Immature natural killer cell (primary cell): Measurements from ENCODE around the gene CYBB. TPM values are rescaled to one million over a fixed set of nuclear protein-coding genes. Genes with fewer than 3 reads are reported as not detected.
"Not testable (repeated sequence)": the region's sequence is repeated elsewhere in the genome, so short reads cannot be mapped to it uniquely, and the experiment has no call there.

Experiments
- DNase-seq, 3 donors: peaks; one replicate each; pipeline ENCODE4 v3.0.0; 2022; ENCODE audit warnings: mixed read lengths in 1 of 3
- H3K27ac Mint-ChIP-seq, 6 donors: one replicate each; pipeline ENCODE4 v1.8.0; 2020; ENCODE audit warnings: mixed read lengths in 6 of 6, mild to moderate bottlenecking in 5 of 6, inconsistent platforms in 4 of 6, moderate library complexity in 3 of 6
- H3K27me3 Mint-ChIP-seq, 3 donors: one replicate each; pipeline ENCODE4 v1.8.0; 2020 to 2021; ENCODE audit warnings: low read depth in 3 of 3, mild to moderate bottlenecking in 3 of 3, mixed read lengths in 3 of 3, moderate library complexity in 3 of 3, inconsistent platforms in 1 of 3
- H3K36me3 Mint-ChIP-seq, 3 donors: one replicate each; pipeline ENCODE4 v1.8.0; 2020; ENCODE audit warnings: mixed read lengths in 3 of 3, inconsistent platforms in 2 of 3, mild to moderate bottlenecking in 2 of 3
- H3K4me1 Mint-ChIP-seq, 2 donors: one replicate each; pipeline ENCODE4 v1.8.0; 2020; ENCODE audit warnings: inconsistent platforms in 2 of 2, mild to moderate bottlenecking in 2 of 2, mixed read lengths in 2 of 2, moderate library complexity in 1 of 2
- H3K4me3 Mint-ChIP-seq, 5 donors: one replicate each; pipeline ENCODE4 v1.8.0; 2020; ENCODE audit warnings: mild to moderate bottlenecking in 5 of 5, mixed read lengths in 5 of 5, inconsistent platforms in 3 of 5, moderate library complexity in 3 of 5
- H3K9me3 Mint-ChIP-seq, 6 donors: one replicate each; pipeline ENCODE4 v1.8.0; 2020; ENCODE audit warnings: mild to moderate bottlenecking in 6 of 6, mixed read lengths in 6 of 6, inconsistent platforms in 4 of 6, moderate library complexity in 3 of 6
- polyA plus RNA-seq, 3 donors: library from polyadenylated mRNA; unstranded; fragments of 300-500 nt; fragmentation: Illumina TruSeq; gene quantifications; one replicate each; pipeline ENCODE4 v1.2.3, GENCODE V29; 2021

Gene CYBB
- polyA plus RNA-seq, 3 donors from 2014 or later, result 1.2 to 4.0 (median 2.3) TPM

GRCh38 chrX:37765507-37765906 is 14.4 kb upstream of the CYBB start:
- Mint-ChIP-seq H3K27me3 (peaks cover 5 to 6% (median 6%) of the 10 kb centered on the region in 3 donors), H3K9me3 (no peaks in the 10 kb centered on the region), H3K4me1 (peaks cover 3 to 11% of the 10 kb centered on the region in 2 donors), H3K36me3 (no peaks in the 10 kb centered on the region), H3K27ac (peak overlapping the region in 1 of 6 donors; percentile 7), H3K4me3 (no peak overlapping the region)
- no peak for DNase-seq

GRCh38 chrX:37767430-37767829 is 12.4 kb upstream of the CYBB start:
- H3K4me3 Mint-ChIP-seq, result no peak overlapping the region

DNA sequence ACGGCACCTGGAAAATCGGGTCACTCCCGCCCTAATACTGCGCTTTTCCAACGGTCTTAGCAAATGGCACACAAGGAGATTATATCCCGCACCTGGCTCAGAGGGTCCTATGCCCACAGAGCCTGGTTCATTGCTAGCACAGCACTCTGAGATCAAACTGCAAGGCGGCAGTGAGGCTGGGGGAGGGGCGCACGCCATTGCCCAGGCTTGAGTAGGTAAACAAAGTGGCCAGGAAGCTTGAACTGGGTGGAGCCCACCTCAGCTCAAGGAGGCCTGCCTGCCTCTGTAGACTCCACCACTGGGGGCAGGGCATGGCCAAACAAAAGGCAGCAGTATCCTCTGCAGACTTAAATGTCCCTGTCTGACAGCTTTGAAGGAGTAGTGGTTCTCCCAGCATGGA is 11.0 kb upstream of the CYBB start:
- H3K27me3 Mint-ChIP-seq, H3K27ac Mint-ChIP-seq, DNase-seq, H3K4me3 Mint-ChIP-seq, H3K9me3 Mint-ChIP-seq, H3K36me3 Mint-ChIP-seq: not testable (repeated sequence)
- peaks cover 3 to 11% of the 10 kb centered on the region in 2 donors for H3K4me1 Mint-ChIP-seq

More at GRCh38 chrX:37767430-37767829, 12.4 kb upstream of the CYBB start:
- Mint-ChIP-seq H3K4me1 (peaks cover 3 to 11% of the 10 kb centered on the region in 2 donors), H3K27ac (no peak overlapping the region), H3K27me3 (peaks cover 4 to 6% (median 6%) of the 10 kb centered on the region in 3 donors), H3K36me3 (no peaks in the 10 kb centered on the region), H3K9me3 (no peaks in the 10 kb centered on the region)
- DNase-seq, result no peak

DNA sequence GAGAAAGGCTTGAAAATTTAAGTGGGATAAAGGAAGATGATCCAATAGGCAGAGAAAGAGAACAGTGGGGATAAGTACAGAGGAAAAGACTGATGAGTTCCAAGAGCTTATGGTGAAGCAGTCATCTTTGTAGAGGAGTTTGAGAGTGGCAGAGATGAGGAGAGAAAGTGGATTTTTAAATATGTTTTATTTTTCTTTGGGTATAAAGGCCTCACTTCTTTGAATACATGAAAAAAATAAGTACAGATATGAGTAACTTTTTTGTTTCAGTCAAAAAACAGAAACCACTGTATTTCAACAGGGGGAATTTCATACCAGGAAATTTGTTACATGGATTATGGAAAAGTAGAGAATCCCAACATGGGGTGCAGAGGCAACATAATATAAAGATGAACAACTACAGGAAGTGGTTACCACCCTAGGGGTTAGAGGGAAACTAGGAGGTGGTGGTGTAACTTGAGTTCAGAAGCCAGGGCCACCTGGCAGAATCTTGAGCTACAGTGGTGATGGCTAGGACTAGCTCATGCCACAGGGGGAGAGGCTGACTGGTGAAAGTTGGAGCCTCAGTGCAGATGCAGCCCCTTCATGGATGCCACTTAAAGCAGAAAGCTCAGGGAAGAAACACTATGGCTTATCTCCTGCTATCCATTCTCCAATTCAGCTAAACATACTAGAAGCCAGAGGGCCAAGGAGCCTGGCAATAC is 3.4 kb upstream of the CYBB start:
- Mint-ChIP-seq H3K27me3 (peaks cover 0 to 4% (median 0%) of the 10 kb centered on the region in 3 donors), H3K4me3 (peak overlapping the region; percentile 20 to 60 (median 44)), H3K4me1 (peaks cover 23% of the 10 kb centered on the region in 2 donors), H3K36me3 (no peaks in the 10 kb centered on the region), H3K27ac (peak overlapping the region in 4 of 6 donors; percentile 1 to 15 (median 8)), H3K9me3 (no peaks in the 10 kb centered on the region)
- no peak for DNase-seq

DNA sequence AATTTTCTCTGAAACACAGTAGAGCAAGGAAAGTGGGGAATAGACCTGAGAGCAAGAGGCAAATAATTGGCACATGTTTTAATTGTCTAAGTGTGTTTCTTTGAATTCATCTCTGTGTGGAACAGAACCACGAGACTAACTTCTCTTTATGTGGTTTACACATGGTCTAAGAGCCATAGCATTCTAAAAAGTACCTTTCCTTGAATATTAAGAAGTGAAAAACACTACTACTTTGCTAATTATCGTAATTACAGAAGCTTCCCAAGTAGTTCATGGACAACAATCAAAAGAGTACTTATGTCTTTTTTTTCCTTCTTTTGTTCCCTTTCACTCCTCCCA is 2.9 kb upstream of the CYBB start:
- Mint-ChIP-seq H3K4me1 (peaks cover 23% of the 10 kb centered on the region in 2 donors), H3K9me3 (no peaks in the 10 kb centered on the region), H3K4me3 (peak overlapping the region; percentile 18 to 60 (median 49)), H3K27me3 (peaks cover 0 to 4% (median 0%) of the 10 kb centered on the region in 3 donors), H3K36me3 (no peaks in the 10 kb centered on the region), H3K27ac (peak overlapping the region in 1 of 6 donors; percentile 10)
- no peak for DNase-seq

- no peaks in the 10 kb centered on the region for H3K9me3 Mint-ChIP-seq
- H3K36me3 Mint-ChIP-seq, result no peaks in the 10 kb centered on the region
- peaks cover 0 to 3% (median 0%) of the 10 kb centered on the region in 3 donors for H3K27me3 Mint-ChIP-seq
- H3K4me3 Mint-ChIP-seq, result no peak overlapping the region
- H3K27ac Mint-ChIP-seq, result no peak overlapping the region
- DNase-seq, result no peak
- peaks cover 16 to 18% of the 10 kb centered on the region in 2 donors for H3K4me1 Mint-ChIP-seq
These were observed 1.2 kb downstream of the CYBB start for GRCh38 chrX:37781081-37781480.

DNA sequence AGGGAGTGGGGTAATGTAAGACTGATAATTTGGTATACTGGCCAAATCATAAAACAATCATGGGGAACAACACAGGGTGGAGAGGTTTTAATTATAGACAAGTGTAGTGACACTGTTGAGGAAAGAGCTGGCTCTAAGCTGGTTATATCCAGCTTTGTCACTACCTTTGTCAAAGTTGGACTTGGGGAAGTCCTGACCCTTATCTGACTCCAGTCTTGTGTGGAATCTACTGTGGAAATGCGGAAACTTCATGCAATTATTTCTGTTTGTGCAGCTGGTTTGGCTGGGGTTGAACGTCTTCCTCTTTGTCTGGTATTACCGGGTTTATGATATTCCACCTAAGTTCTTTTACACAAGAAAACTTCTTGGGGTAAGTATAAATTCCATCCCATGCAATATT is 2.0 kb downstream of the CYBB start:
- no peaks in the 10 kb centered on the region for H3K36me3 Mint-ChIP-seq
- H3K27ac Mint-ChIP-seq, result no peak overlapping the region
- H3K9me3 Mint-ChIP-seq, result no peaks in the 10 kb centered on the region
- peaks cover 15 to 18% of the 10 kb centered on the region in 2 donors for H3K4me1 Mint-ChIP-seq
- no peak overlapping the region for H3K4me3 Mint-ChIP-seq
- DNase-seq, result no peak
- peaks cover 0 to 2% (median 0%) of the 10 kb centered on the region in 3 donors for H3K27me3 Mint-ChIP-seq

GRCh38 chrX:37782359-37782758 is 2.5 kb downstream of the CYBB start:
- Mint-ChIP-seq H3K27me3 (peaks cover 0 to 2% (median 0%) of the 10 kb centered on the region in 3 donors), H3K4me3 (no peak overlapping the region), H3K27ac (no peak overlapping the region), H3K4me1 (peaks cover 15 to 18% of the 10 kb centered on the region in 2 donors), H3K9me3 (no peaks in the 10 kb centered on the region), H3K36me3 (no peaks in the 10 kb centered on the region)
- DNase-seq, result no peak

- H3K4me3 Mint-ChIP-seq, result no peak overlapping the region
- DNase-seq, result no peak
- H3K27me3 Mint-ChIP-seq, result peaks cover 0 to 2% (median 2%) of the 10 kb centered on the region in 3 donors
- no peaks in the 10 kb centered on the region for H3K36me3 Mint-ChIP-seq
- no peaks in the 10 kb centered on the region for H3K9me3 Mint-ChIP-seq
- H3K4me1 Mint-ChIP-seq, result peaks cover 19 to 24% of the 10 kb centered on the region in 2 donors
- no peak overlapping the region for H3K27ac Mint-ChIP-seq
These were observed 3.4 kb downstream of the CYBB start for GRCh38 chrX:37783305-37783704.

- peaks cover 0 to 2% (median 0%) of the 10 kb centered on the region in 3 donors for H3K27me3 Mint-ChIP-seq
These were observed 5.7 kb downstream of the CYBB start for GRCh38 chrX:37785569-37785968.

GRCh38 chrX:37786624-37787422 is 7.0 kb downstream of the CYBB start:
- Mint-ChIP-seq H3K4me1 (peaks cover 20 to 26% of the 10 kb centered on the region in 2 donors), H3K27me3 (peaks cover 0 to 2% (median 0%) of the 10 kb centered on the region in 3 donors), H3K4me3 (peak overlapping the region in 4 of 5 donors; percentile 6 to 36 (median 25)), H3K9me3 (no peaks in the 10 kb centered on the region), H3K36me3 (no peaks in the 10 kb centered on the region), H3K27ac (no peak overlapping the region)
- DNase-seq, result no peak

More at GRCh38 chrX:37785569-37785968, 5.7 kb downstream of the CYBB start:
- no peaks in the 10 kb centered on the region for H3K9me3 Mint-ChIP-seq
- peaks cover 20 to 26% of the 10 kb centered on the region in 2 donors for H3K4me1 Mint-ChIP-seq
- no peaks in the 10 kb centered on the region for H3K36me3 Mint-ChIP-seq
- no peak for DNase-seq
- H3K27ac Mint-ChIP-seq, result no peak overlapping the region
- H3K4me3 Mint-ChIP-seq, result no peak overlapping the region

DNA sequence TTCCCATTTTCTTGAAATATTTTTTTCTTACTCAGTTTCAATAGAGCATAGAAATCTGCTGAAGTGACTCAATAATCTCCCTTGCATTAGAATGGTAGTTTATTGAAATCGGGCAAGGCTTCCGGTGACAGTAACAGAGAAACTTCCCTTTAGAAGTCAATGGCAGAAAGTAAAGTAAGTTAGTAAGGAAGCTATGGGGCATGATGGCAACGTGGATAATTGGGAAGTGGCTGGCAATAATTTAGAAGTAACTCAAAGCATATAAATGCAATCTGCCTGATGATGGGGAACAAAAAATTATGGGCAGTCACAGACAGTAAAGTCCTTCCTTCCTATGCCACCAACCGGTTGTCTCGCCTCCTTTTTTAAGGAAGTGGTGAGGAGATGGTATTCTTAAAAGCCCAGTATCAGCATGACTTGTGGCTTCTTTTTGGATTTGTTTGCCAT is 7.6 kb downstream of the CYBB start:
- Mint-ChIP-seq H3K9me3 (no peaks in the 10 kb centered on the region), H3K27ac (no peak overlapping the region), H3K4me1 (peaks cover 20 to 26% of the 10 kb centered on the region in 2 donors), H3K27me3 (peaks cover 0 to 3% (median 2%) of the 10 kb centered on the region in 3 donors), H3K36me3 (no peaks in the 10 kb centered on the region), H3K4me3 (peak overlapping the region in 2 of 5 donors; percentile 16 to 25)
- DNase-seq, result no peak

DNA sequence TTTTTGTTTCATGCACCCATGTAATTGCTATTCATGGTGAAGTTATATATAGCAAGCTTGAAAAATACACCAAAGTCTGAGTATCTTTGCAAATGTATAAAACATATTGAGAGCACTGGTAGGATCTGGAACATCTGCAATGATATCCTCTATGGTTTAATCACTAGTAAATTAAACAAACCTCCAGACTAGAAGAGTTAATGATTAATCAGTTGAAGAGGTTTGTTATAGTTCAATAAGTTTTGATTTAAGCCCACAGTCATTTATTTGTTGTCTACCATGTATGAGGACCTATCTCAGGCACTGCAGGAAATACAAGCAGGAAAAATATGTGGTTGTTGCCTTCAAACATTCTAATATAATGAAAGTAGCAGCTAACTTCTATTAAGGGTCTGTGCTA is 16.5 kb downstream of the CYBB start:
- Mint-ChIP-seq H3K27me3 (peaks cover 0 to 5% (median 2%) of the 10 kb centered on the region in 3 donors), H3K4me3 (no peak overlapping the region), H3K27ac (no peak overlapping the region), H3K4me1 (peaks cover 5 to 7% of the 10 kb centered on the region in 2 donors), H3K36me3 (no peaks in the 10 kb centered on the region), H3K9me3 (no peaks in the 10 kb centered on the region)
- no peak for DNase-seq

DNA sequence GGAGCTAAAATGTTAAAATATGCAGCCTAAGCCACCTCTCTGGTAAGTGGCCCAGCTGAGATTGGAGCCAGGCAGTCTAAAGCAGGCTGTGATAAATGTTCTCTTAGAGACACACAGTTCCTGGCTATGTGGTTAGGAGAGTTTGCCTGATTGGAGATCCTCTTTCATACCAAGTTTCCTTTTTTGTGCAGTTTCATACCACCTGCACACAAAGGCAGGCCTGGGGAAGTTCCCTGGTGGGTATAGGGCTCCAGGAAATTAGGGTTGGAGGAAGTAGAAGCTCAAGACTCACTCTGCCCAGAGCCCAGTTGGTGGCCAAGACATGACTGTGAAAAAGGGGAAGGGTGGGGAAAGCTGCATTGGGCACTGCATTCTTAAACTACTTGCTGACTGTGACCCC is 16.9 kb downstream of the CYBB start:
- no peaks in the 10 kb centered on the region for H3K36me3 Mint-ChIP-seq
- H3K27ac Mint-ChIP-seq, result no peak overlapping the region
- DNase-seq, result no peak
- peaks cover 0 to 7% (median 2%) of the 10 kb centered on the region in 3 donors for H3K27me3 Mint-ChIP-seq
- peaks cover 5 to 7% of the 10 kb centered on the region in 2 donors for H3K4me1 Mint-ChIP-seq
- no peak overlapping the region for H3K4me3 Mint-ChIP-seq
- no peaks in the 10 kb centered on the region for H3K9me3 Mint-ChIP-seq
